ENCODE results near the gene CNOT8. TPM values are rescaled to one million over a fixed set of nuclear protein-coding genes. Genes with fewer than 3 reads are reported as not detected.
"Not testable (repeated sequence)": the region's sequence is repeated elsewhere in the genome, so short reads cannot be mapped to it uniquely, and the experiment has no call there.

Gene CNOT8
- total RNA-seq, 2 donors from 2014 or later = 44.6 to 48.8 TPM

GRCh38 chr5:154820383-154820782, 38.0 kb upstream of the CNOT8 start:
- Histone ChIP-seq H3K27ac (ENCODE audit: low read depth, low read length) (no peak overlapping the region), H3K9me3 (ENCODE audit: control insufficient read depth, low read length) (no peaks in the 10 kb centered on the region), H3K9ac (ENCODE audit: extremely low read depth, low read length, poor library complexity, severe bottlenecking) (no peak overlapping the region), H3K4me1 (ENCODE audit: control insufficient read depth, insufficient read depth, low read length) (peaks cover 14% of the 10 kb centered on the region), H3K27me3 (ENCODE audit: control insufficient read depth, insufficient read depth, low read length, poor library complexity, severe bottlenecking) (no peaks in the 10 kb centered on the region), H3K36me3 (ENCODE audit: control insufficient read depth, insufficient read depth, low read length) (peaks cover 63% of the 10 kb centered on the region), H3K4me3 (ENCODE audit: low read length) (no peak overlapping the region)
- H3K36me3 Mint-ChIP-seq (ENCODE audit: low read depth) = peaks cover 50% of the 10 kb centered on the region
- H3K9me3 Mint-ChIP-seq = no peaks in the 10 kb centered on the region
- H3K4me3 Mint-ChIP-seq = no peak overlapping the region
- TF ChIP-seq CTCF (conservative IDR thresholded peaks at IDR 0.05) = no peak
- no peaks in the 10 kb centered on the region for H3K27me3 Mint-ChIP-seq (ENCODE audit: insufficient read depth)
- 94 to 95% methylated on average over 3 to 5 of the region's 5 CpGs for WGBS, 2 experiments (ENCODE audit: insufficient coverage in 1 of 2, insufficient read length in 1 of 2)
- peak overlapping the region; percentile 26 for H3K27ac Mint-ChIP-seq
- no peak for DNase-seq
- H3K4me1 Mint-ChIP-seq = peaks cover 34% of the 10 kb centered on the region

DNA sequence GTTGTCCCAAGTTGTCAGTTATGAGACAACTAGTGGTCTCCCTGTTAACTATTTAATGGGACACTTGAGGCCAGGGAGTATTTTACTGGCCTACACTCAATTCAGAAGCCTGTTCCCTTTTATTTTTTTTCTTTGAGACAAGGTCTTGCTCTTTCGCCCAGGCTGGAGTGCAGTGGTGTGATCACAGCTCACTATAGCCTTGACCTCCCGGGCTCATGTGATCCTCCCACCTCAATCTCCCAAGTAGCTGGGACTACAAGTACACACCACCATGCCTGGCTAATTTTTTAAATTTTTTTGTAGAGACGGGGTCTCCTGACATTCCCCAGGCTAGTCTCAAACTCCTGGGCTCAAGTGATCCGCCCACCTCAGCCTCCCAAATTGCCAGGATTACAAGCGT, 35.5 kb upstream of the CNOT8 start:
- not testable (repeated sequence) for H3K27ac ChIP-seq (ENCODE audit: low read depth, low read length); H3K9ac ChIP-seq (ENCODE audit: extremely low read depth, low read length, poor library complexity, severe bottlenecking); H3K27me3 ChIP-seq (ENCODE audit: control insufficient read depth, insufficient read depth, low read length, poor library complexity, severe bottlenecking); H3K27me3 Mint-ChIP-seq (ENCODE audit: insufficient read depth); H3K9me3 Mint-ChIP-seq; DNase-seq; H3K4me1 ChIP-seq (ENCODE audit: control insufficient read depth, insufficient read depth, low read length); H3K27ac Mint-ChIP-seq; H3K4me3 Mint-ChIP-seq; H3K4me3 ChIP-seq (ENCODE audit: low read length); H3K9me3 ChIP-seq (ENCODE audit: control insufficient read depth, low read length)
- H3K36me3 ChIP-seq (ENCODE audit: control insufficient read depth, insufficient read depth, low read length) = peaks cover 41% of the 10 kb centered on the region
- H3K4me1 Mint-ChIP-seq = peaks cover 14% of the 10 kb centered on the region
- 83 to 93% methylated on average over 5 of the region's 5 CpGs for WGBS, 2 experiments (ENCODE audit: insufficient coverage in 1 of 2, insufficient read length in 1 of 2)
- H3K36me3 Mint-ChIP-seq (ENCODE audit: low read depth) = peaks cover 37% of the 10 kb centered on the region

- no peak overlapping the region for H3K9ac ChIP-seq (ENCODE audit: extremely low read depth, low read length, poor library complexity, severe bottlenecking)
- TF ChIP-seq CTCF (conservative IDR thresholded peaks at IDR 0.05) = no peak
- no peak overlapping the region for H3K27ac Mint-ChIP-seq
- no peak for DNase-seq
- H3K4me3 ChIP-seq (ENCODE audit: low read length) = no peak overlapping the region
- H3K4me1 ChIP-seq (ENCODE audit: control insufficient read depth, insufficient read depth, low read length) = peaks cover 8% of the 10 kb centered on the region
- H3K36me3 ChIP-seq (ENCODE audit: control insufficient read depth, insufficient read depth, low read length) = peaks cover 43% of the 10 kb centered on the region
- H3K27me3 ChIP-seq (ENCODE audit: control insufficient read depth, insufficient read depth, low read length, poor library complexity, severe bottlenecking) = no peaks in the 10 kb centered on the region
- no peaks in the 10 kb centered on the region for H3K9me3 Mint-ChIP-seq
- peaks cover 11% of the 10 kb centered on the region for H3K4me1 Mint-ChIP-seq
- H3K27me3 Mint-ChIP-seq (ENCODE audit: insufficient read depth) = no peaks in the 10 kb centered on the region
- no peaks in the 10 kb centered on the region for H3K9me3 ChIP-seq (ENCODE audit: control insufficient read depth, low read length)
- peaks cover 41% of the 10 kb centered on the region for H3K36me3 Mint-ChIP-seq (ENCODE audit: low read depth)
- no peak overlapping the region for H3K27ac ChIP-seq (ENCODE audit: low read depth, low read length)
- H3K4me3 Mint-ChIP-seq = no peak overlapping the region
- 94 to 100% methylated on average over 2 to 4 of the region's 4 CpGs for WGBS, 2 experiments (ENCODE audit: insufficient coverage in 1 of 2, insufficient read length in 1 of 2)
These were observed 34.8 kb upstream of the CNOT8 start for GRCh38 chr5:154823605-154824004.

DNA sequence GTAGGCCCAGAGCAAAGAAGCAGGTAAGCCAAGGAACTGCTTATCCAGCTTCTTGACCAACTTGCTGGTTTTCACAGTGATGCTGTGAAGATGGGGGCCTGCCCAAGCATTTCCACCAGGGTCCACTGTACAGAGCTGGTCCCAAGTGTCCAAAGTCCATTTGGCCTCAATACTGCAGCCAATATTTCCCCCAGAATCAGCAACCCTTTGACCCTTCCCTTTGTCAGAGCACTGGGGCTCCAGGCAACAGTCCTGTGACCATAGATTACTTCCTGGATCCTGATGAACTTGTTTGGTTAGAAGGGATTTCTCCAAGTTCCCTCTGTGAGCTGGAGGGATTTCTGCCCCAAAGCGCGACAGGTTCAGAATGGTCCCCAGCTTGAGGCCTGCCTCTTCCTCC, 34.4 kb upstream of the CNOT8 start:
- Histone ChIP-seq H3K9ac (ENCODE audit: extremely low read depth, low read length, poor library complexity, severe bottlenecking) (no peak overlapping the region), H3K27me3 (ENCODE audit: control insufficient read depth, insufficient read depth, low read length, poor library complexity, severe bottlenecking) (no peaks in the 10 kb centered on the region), H3K4me3 (ENCODE audit: low read length) (no peak overlapping the region), H3K36me3 (ENCODE audit: control insufficient read depth, insufficient read depth, low read length) (peaks cover 45% of the 10 kb centered on the region), H3K9me3 (ENCODE audit: control insufficient read depth, low read length) (no peaks in the 10 kb centered on the region), H3K27ac (ENCODE audit: low read depth, low read length) (no peak overlapping the region), H3K4me1 (ENCODE audit: control insufficient read depth, insufficient read depth, low read length) (peaks cover 5% of the 10 kb centered on the region)
- H3K36me3 Mint-ChIP-seq (ENCODE audit: low read depth) = peaks cover 42% of the 10 kb centered on the region
- no peaks in the 10 kb centered on the region for H3K27me3 Mint-ChIP-seq (ENCODE audit: insufficient read depth)
- H3K4me1 Mint-ChIP-seq = peaks cover 7% of the 10 kb centered on the region
- no peaks in the 10 kb centered on the region for H3K9me3 Mint-ChIP-seq
- TF ChIP-seq CTCF (conservative IDR thresholded peaks at IDR 0.05) = no peak
- DNase-seq = no peak
- WGBS, 2 experiments (ENCODE audit: insufficient coverage in 1 of 2, insufficient read length in 1 of 2) = 98 to 100% methylated on average over 2 of the region's 2 CpGs
- no peak overlapping the region for H3K4me3 Mint-ChIP-seq
- no peak overlapping the region for H3K27ac Mint-ChIP-seq

All from endodermal cell (in vitro differentiated cells).